Mucosa of descending colon (tissue), 3 donors: ENCODE measurements around the gene HBE1. TPM values are rescaled to one million over a fixed set of nuclear protein-coding genes. Genes with fewer than 3 reads are reported as not detected.

Source experiments
- ATAC-seq: fragments of 200-7000 bp; cut with Tn5 transposase; one replicate; pipeline ENCODE4 v1.9.1; 2020; ENCODE audit warnings: mild to moderate bottlenecking, moderate library complexity
- DNase-seq, 3 donors: peaks; one replicate each; pipeline ENCODE4 v3.0.0-alpha.2; 2020
- H3K36me3 ChIP-seq: fragments of 200-600 bp; one replicate; pipeline ENCODE4 v1.8.0; 2021; ENCODE audit warnings: low read depth, mild to moderate bottlenecking
- H3K4me1 ChIP-seq: fragments of 200-600 bp; one replicate; pipeline ENCODE4 v1.8.0; 2021; ENCODE audit warnings: low read depth, mild to moderate bottlenecking
- H3K4me3 ChIP-seq: fragments of 200-600 bp; one replicate; pipeline ENCODE4 v1.8.0; 2021; ENCODE audit warnings: mild to moderate bottlenecking
- H3K9me3 ChIP-seq: fragments of 200-600 bp; one replicate; pipeline ENCODE4 v1.8.0; 2021; ENCODE audit warnings: mild to moderate bottlenecking
- intact Hi-C, 2 donors: fragments of 100-400 bp; cut with DNase I in 1 of 2; cut with micrococcal nuclease in 1 of 2; formaldehyde crosslinking; loops; one replicate each; pipeline versions ENCODE4 v1.11.0 to v1.11.1; 2022; cut with DNase I, micrococcal nuclease
- total RNA-seq, 3 donors: library from RNA; stranded (reverse); fragmentation: NEBNext Ultra II Directional in 2 of 3; extraction: Animal tissue kit (Norgen Biotek cat#: 25700) in 2 of 3; gene quantifications; one replicate each; pipeline versions ENCODE4 v1.2.1 to v1.2.4, GENCODE V29; 2021 to 2023
- TF ChIP-seq, protein P1 (sequence below): fragments of 200-600 bp; IDR thresholded peaks from one replicate; pipeline ENCODE4 v1.8.0; 2022; ENCODE audit warnings: antibody characterized with exemption, mild to moderate bottlenecking
- donor health status: DM: no; HTN: no; CAD: no; lungs with moderate emphysema.
- donor health status: DM: no; HTN: no; CAD: no.
- donor health status: DM: no; HTN: yes; CAD: no.

Gene HBE1
- total RNA-seq, 3 donors from 2014 or later = not detected

GRCh38 chr11:5293028-5293427 is 23.3 kb upstream of the HBE1 start:
- H3K4me1 ChIP-seq = no peaks in the 10 kb centered on the region
- intact Hi-C loops = no loop called here
- H3K36me3 ChIP-seq = no peaks in the 10 kb centered on the region
- H3K4me3 ChIP-seq = no peak overlapping the region
- no peak for DNase-seq
- TF ChIP-seq, protein P1, sequence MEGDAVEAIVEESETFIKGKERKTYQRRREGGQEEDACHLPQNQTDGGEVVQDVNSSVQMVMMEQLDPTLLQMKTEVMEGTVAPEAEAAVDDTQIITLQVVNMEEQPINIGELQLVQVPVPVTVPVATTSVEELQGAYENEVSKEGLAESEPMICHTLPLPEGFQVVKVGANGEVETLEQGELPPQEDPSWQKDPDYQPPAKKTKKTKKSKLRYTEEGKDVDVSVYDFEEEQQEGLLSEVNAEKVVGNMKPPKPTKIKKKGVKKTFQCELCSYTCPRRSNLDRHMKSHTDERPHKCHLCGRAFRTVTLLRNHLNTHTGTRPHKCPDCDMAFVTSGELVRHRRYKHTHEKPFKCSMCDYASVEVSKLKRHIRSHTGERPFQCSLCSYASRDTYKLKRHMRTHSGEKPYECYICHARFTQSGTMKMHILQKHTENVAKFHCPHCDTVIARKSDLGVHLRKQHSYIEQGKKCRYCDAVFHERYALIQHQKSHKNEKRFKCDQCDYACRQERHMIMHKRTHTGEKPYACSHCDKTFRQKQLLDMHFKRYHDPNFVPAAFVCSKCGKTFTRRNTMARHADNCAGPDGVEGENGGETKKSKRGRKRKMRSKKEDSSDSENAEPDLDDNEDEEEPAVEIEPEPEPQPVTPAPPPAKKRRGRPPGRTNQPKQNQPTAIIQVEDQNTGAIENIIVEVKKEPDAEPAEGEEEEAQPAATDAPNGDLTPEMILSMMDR = no peak
- no peaks in the 10 kb centered on the region for H3K9me3 ChIP-seq
- no peak for ATAC-seq

GRCh38 chr11:5291207-5291838 is 21.6 kb upstream of the HBE1 start:
- no peaks in the 10 kb centered on the region for H3K9me3 ChIP-seq
- TF ChIP-seq, protein P1 = no peak
- DNase-seq = no peak
- intact Hi-C loops = no loop called here
- no peak for ATAC-seq
- H3K4me3 ChIP-seq = no peak overlapping the region
- H3K4me1 ChIP-seq = no peaks in the 10 kb centered on the region
- no peaks in the 10 kb centered on the region for H3K36me3 ChIP-seq

- DNase-seq = no peak
- TF ChIP-seq, protein P1 = no peak
- no peaks in the 10 kb centered on the region for H3K9me3 ChIP-seq
- intact Hi-C loops = no loop called here
- no peaks in the 10 kb centered on the region for H3K4me1 ChIP-seq
- ATAC-seq = no peak
- no peaks in the 10 kb centered on the region for H3K36me3 ChIP-seq
- H3K4me3 ChIP-seq = no peak overlapping the region
These were observed 20.4 kb upstream of the HBE1 start for GRCh38 chr11:5290106-5290505.

- no peak for DNase-seq
- Histone ChIP-seq H3K36me3 (no peaks in the 10 kb centered on the region), H3K9me3 (no peaks in the 10 kb centered on the region), H3K4me3 (no peak overlapping the region), H3K4me1 (no peaks in the 10 kb centered on the region)
- no peak for ATAC-seq
- TF ChIP-seq, protein P1 = no peak
- intact Hi-C loops = no loop called here
These were observed 20.0 kb upstream of the HBE1 start for GRCh38 chr11:5289696-5290095.

- intact Hi-C loops = no loop called here
- ATAC-seq (no peak), DNase-seq (no peak)
- no peaks in the 10 kb centered on the region for H3K36me3 ChIP-seq
- no peaks in the 10 kb centered on the region for H3K9me3 ChIP-seq
- TF ChIP-seq, protein P1 = no peak
- no peaks in the 10 kb centered on the region for H3K4me1 ChIP-seq
- H3K4me3 ChIP-seq = no peak overlapping the region
These were observed 19.3 kb upstream of the HBE1 start for GRCh38 chr11:5288906-5289550.
